Natural killer cell treated with Interleukin-12 subunit alpha and Interleukin-12 subunit beta and Interleukin-15 and Interleukin-18, amount 100 ng/mL, for 72 hours (primary cell): ENCODE results near the gene CHN1. TPM values are rescaled to one million over a fixed set of nuclear protein-coding genes. Genes with fewer than 3 reads are reported as not detected.

ENCODE experiments used
- ATAC-seq, 2 donors: fragments of 150-1000 bp; cut with Tn5 transposase in 1 of 2; sonication (Bioruptor Pico), chemical (Tn5 transposase) in 1 of 2; 2 replicates each; pipeline ENCODE4 v1.10.0; 2021
- DNase-seq: peaks from one replicate; pipeline ENCODE4 v3.0.0; 2022; ENCODE audit warnings: low spot score
- H3K27ac Mint-ChIP-seq, 2 donors: 1 replicate in 1 of 2; 2 replicates in 1 of 2; pipeline ENCODE4 v1.8.0; 2022; ENCODE audit warnings: mixed read lengths in 2 of 2, mild to moderate bottlenecking in 1 of 2, moderate library complexity in 1 of 2
- H3K27me3 Mint-ChIP-seq, 2 donors: 1 replicate in 1 of 2; 2 replicates in 1 of 2; pipeline ENCODE4 v1.8.0; 2022; ENCODE audit warnings: mixed read lengths in 2 of 2
- H3K36me3 Mint-ChIP-seq: one replicate; pipeline ENCODE4 v1.8.0; 2022; ENCODE audit warnings: mixed read lengths
- H3K4me1 Mint-ChIP-seq, 2 donors: 1 replicate in 1 of 2; 2 replicates in 1 of 2; pipeline ENCODE4 v1.8.0; 2022; ENCODE audit warnings: low read depth in 2 of 2, mixed read lengths in 2 of 2, mild to moderate bottlenecking in 1 of 2
- H3K4me3 Mint-ChIP-seq: one replicate; pipeline ENCODE4 v1.8.0; 2022; ENCODE audit warnings: mixed read lengths
- H3K9me3 Mint-ChIP-seq: 2 replicates; pipeline ENCODE4 v1.8.0; 2022; ENCODE audit warnings: mixed read lengths
- total RNA-seq, 2 donors: library from RNA; stranded (reverse); gene quantifications; one replicate each; pipeline ENCODE4 v1.2.3, GENCODE V29; 2022

CHN1 gene
- total RNA-seq, 2 donors from 2014 or later, result 1.8 to 4.1 TPM

GRCh38 chr2:174914853-174915760 lies 90.1 kb downstream of the CHN1 start:
- Mint-ChIP-seq H3K4me3 (no peak overlapping the region), H3K9me3 (no peaks in the 10 kb centered on the region), H3K4me1 (no peaks in the 10 kb centered on the region), H3K27ac (no peak overlapping the region), H3K36me3 (no peaks in the 10 kb centered on the region), H3K27me3 (peaks cover 5 to 8% of the 10 kb centered on the region in 2 donors)
- no peak for ATAC-seq
- DNase-seq, result no peak

- H3K9me3 Mint-ChIP-seq, result no peaks in the 10 kb centered on the region
- H3K27ac Mint-ChIP-seq, result no peak overlapping the region
- no peaks in the 10 kb centered on the region for H3K4me1 Mint-ChIP-seq
- no peak overlapping the region for H3K4me3 Mint-ChIP-seq
- no peak for ATAC-seq
- no peaks in the 10 kb centered on the region for H3K36me3 Mint-ChIP-seq
- DNase-seq, result no peak
- H3K27me3 Mint-ChIP-seq, result peaks cover 0 to 14% of the 10 kb centered on the region in 2 donors
Measured at GRCh38 chr2:174908284-174908683, 96.9 kb downstream of the CHN1 start.

- no peaks in the 10 kb centered on the region for H3K36me3 Mint-ChIP-seq
- ATAC-seq, result no peak
- H3K9me3 Mint-ChIP-seq, result no peaks in the 10 kb centered on the region
- H3K27ac Mint-ChIP-seq, result no peak overlapping the region
- peaks cover 0 to 4% of the 10 kb centered on the region in 2 donors for H3K27me3 Mint-ChIP-seq
- H3K4me1 Mint-ChIP-seq, result no peaks in the 10 kb centered on the region
- H3K4me3 Mint-ChIP-seq, result no peak overlapping the region
- no peak for DNase-seq
Measured at GRCh38 chr2:174903264-174903556, 102.0 kb downstream of the CHN1 start.

GRCh38 chr2:174902506-174903263 lies 102.5 kb downstream of the CHN1 start:
- no peak for ATAC-seq
- no peak overlapping the region for H3K4me3 Mint-ChIP-seq
- H3K27ac Mint-ChIP-seq, result no peak overlapping the region
- no peak for DNase-seq
- H3K36me3 Mint-ChIP-seq, result no peaks in the 10 kb centered on the region
- H3K4me1 Mint-ChIP-seq, result no peaks in the 10 kb centered on the region
- peaks cover 0 to 3% of the 10 kb centered on the region in 2 donors for H3K27me3 Mint-ChIP-seq
- no peaks in the 10 kb centered on the region for H3K9me3 Mint-ChIP-seq

- Mint-ChIP-seq H3K4me1 (no peaks in the 10 kb centered on the region), H3K27me3 (peaks cover 0 to 3% of the 10 kb centered on the region in 2 donors), H3K4me3 (no peak overlapping the region), H3K36me3 (no peaks in the 10 kb centered on the region), H3K27ac (no peak overlapping the region), H3K9me3 (no peaks in the 10 kb centered on the region)
- peak in 1 of 2 donors; percentile 51 for ATAC-seq
- no peak for DNase-seq
Measured at GRCh38 chr2:174901075-174901474, 104.1 kb downstream of the CHN1 start.

- no peaks in the 10 kb centered on the region for H3K4me1 Mint-ChIP-seq
- H3K9me3 Mint-ChIP-seq, result no peaks in the 10 kb centered on the region
- H3K27me3 Mint-ChIP-seq, result no peaks in the 10 kb centered on the region
- H3K27ac Mint-ChIP-seq, result no peak overlapping the region
- H3K4me3 Mint-ChIP-seq, result no peak overlapping the region
- no peaks in the 10 kb centered on the region for H3K36me3 Mint-ChIP-seq
- ATAC-seq (no peak), DNase-seq (no peak)
Measured at GRCh38 chr2:174897286-174897685, 107.9 kb downstream of the CHN1 start.

- H3K27ac Mint-ChIP-seq, result no peak overlapping the region
- no peaks in the 10 kb centered on the region for H3K36me3 Mint-ChIP-seq
- DNase-seq, result no peak
Measured at GRCh38 chr2:174893018-174893417, 112.2 kb downstream of the CHN1 start.

GRCh38 chr2:174892546-174892945 lies 112.6 kb downstream of the CHN1 start:
- Mint-ChIP-seq H3K4me1 (no peaks in the 10 kb centered on the region), H3K27ac (no peak overlapping the region), H3K36me3 (no peaks in the 10 kb centered on the region), H3K9me3 (no peaks in the 10 kb centered on the region), H3K4me3 (no peak overlapping the region), H3K27me3 (peaks cover 0 to 7% of the 10 kb centered on the region in 2 donors)
- ATAC-seq (no peak), DNase-seq (no peak)

More at GRCh38 chr2:174893018-174893417, 112.2 kb downstream of the CHN1 start:
- no peaks in the 10 kb centered on the region for H3K4me1 Mint-ChIP-seq
- no peaks in the 10 kb centered on the region for H3K9me3 Mint-ChIP-seq
- peaks cover 0 to 6% of the 10 kb centered on the region in 2 donors for H3K27me3 Mint-ChIP-seq
- no peak for ATAC-seq
- no peak overlapping the region for H3K4me3 Mint-ChIP-seq

- no peaks in the 10 kb centered on the region for H3K4me1 Mint-ChIP-seq
- no peak overlapping the region for H3K27ac Mint-ChIP-seq
- DNase-seq (no peak), ATAC-seq (no peak)
- peaks cover 0 to 7% of the 10 kb centered on the region in 2 donors for H3K27me3 Mint-ChIP-seq
- no peak overlapping the region for H3K4me3 Mint-ChIP-seq
- H3K9me3 Mint-ChIP-seq, result no peaks in the 10 kb centered on the region
- H3K36me3 Mint-ChIP-seq, result no peaks in the 10 kb centered on the region
Measured at GRCh38 chr2:174888646-174889271, 116.4 kb downstream of the CHN1 start.

GRCh38 chr2:174888146-174888545 lies 117.0 kb downstream of the CHN1 start:
- Mint-ChIP-seq H3K27me3 (peaks cover 0 to 7% of the 10 kb centered on the region in 2 donors), H3K9me3 (no peaks in the 10 kb centered on the region), H3K36me3 (no peaks in the 10 kb centered on the region), H3K4me3 (no peak overlapping the region), H3K27ac (no peak overlapping the region), H3K4me1 (no peaks in the 10 kb centered on the region)
- ATAC-seq (no peak), DNase-seq (no peak)

- Mint-ChIP-seq H3K27ac (no peak overlapping the region), H3K36me3 (no peaks in the 10 kb centered on the region), H3K4me3 (no peak overlapping the region), H3K9me3 (no peaks in the 10 kb centered on the region), H3K27me3 (no peaks in the 10 kb centered on the region), H3K4me1 (no peaks in the 10 kb centered on the region)
- DNase-seq (no peak), ATAC-seq (no peak)
Measured at GRCh38 chr2:174882416-174882815, 122.8 kb downstream of the CHN1 start.

GRCh38 chr2:174881678-174882077 lies 123.5 kb downstream of the CHN1 start:
- H3K4me1 Mint-ChIP-seq, result no peaks in the 10 kb centered on the region
- DNase-seq (no peak), ATAC-seq (no peak)
- no peak overlapping the region for H3K4me3 Mint-ChIP-seq
- no peaks in the 10 kb centered on the region for H3K9me3 Mint-ChIP-seq
- no peaks in the 10 kb centered on the region for H3K27me3 Mint-ChIP-seq
- H3K36me3 Mint-ChIP-seq, result no peaks in the 10 kb centered on the region
- H3K27ac Mint-ChIP-seq, result no peak overlapping the region

- Mint-ChIP-seq H3K36me3 (no peaks in the 10 kb centered on the region), H3K9me3 (no peaks in the 10 kb centered on the region), H3K4me1 (no peaks in the 10 kb centered on the region), H3K27me3 (no peaks in the 10 kb centered on the region), H3K4me3 (no peak overlapping the region), H3K27ac (no peak overlapping the region)
- ATAC-seq (no peak), DNase-seq (no peak)
Measured at GRCh38 chr2:174878537-174879147, 126.5 kb downstream of the CHN1 start.
